Heart left ventricle (tissue), 16 donors: ENCODE data around the gene LYSMD1. TPM values are rescaled to one million over a fixed set of nuclear protein-coding genes. Genes with fewer than 3 reads are reported as not detected.

Source experiments
- ATAC-seq, 4 donors: fragments of 200-7000 bp; cut with Tn5 transposase; one replicate each; pipeline ENCODE4 v1.9.1; 2020 to 2022; ENCODE audit warnings: moderate library complexity in 4 of 4, mild to moderate bottlenecking in 3 of 4, moderate number of reproducible peaks in 1 of 4
- DNase-seq, 5 donors: peaks; one replicate each; pipeline ENCODE4 v3.0.0-alpha.2; 2020
- H3K27ac ChIP-seq, 12 donors: fragments of 200-600 bp; sonication (generic) in 4 of 12; one replicate each; pipeline versions ENCODE4 v1.5.0 to v1.8.0; 2016 to 2022; ENCODE audit warnings: mild to moderate bottlenecking in 2 of 12
- H3K27me3 ChIP-seq, 9 donors: fragments of 200-600 bp; sonication (generic) in 2 of 9; one replicate each; pipeline versions ENCODE4 v1.5.1 to v1.8.0; 2016 to 2022; ENCODE audit warnings: mild to moderate bottlenecking in 3 of 9
- H3K36me3 ChIP-seq, 9 donors: fragments of 200-600 bp; sonication (generic) in 2 of 9; one replicate each; pipeline versions ENCODE4 v1.5.0 to v1.8.0; 2018 to 2022; ENCODE audit warnings: mild to moderate bottlenecking in 2 of 9
- H3K4me1 ChIP-seq, 12 donors: fragments of 200-600 bp; sonication (generic) in 4 of 12; one replicate each; pipeline versions ENCODE4 v1.5.0 to v1.8.0; 2016 to 2022; ENCODE audit warnings: mild to moderate bottlenecking in 3 of 12
- H3K4me3 ChIP-seq, 12 donors: fragments of 200-600 bp; sonication (generic) in 4 of 12; one replicate each; pipeline versions ENCODE4 v1.5.0 to v1.8.0; 2017 to 2022; ENCODE audit warnings: mild to moderate bottlenecking in 9 of 12, moderate library complexity in 4 of 12
- H3K9me3 ChIP-seq, 12 donors: fragments of 200-600 bp; sonication (generic) in 4 of 12; one replicate each; pipeline versions ENCODE4 v1.5.0 to v1.8.0; 2016 to 2022; ENCODE audit warnings: mild to moderate bottlenecking in 1 of 12
- POLR2A ChIP-seq, 2 donors: fragments of 450-650 bp; IDR thresholded peaks; one replicate each; pipeline ENCODE4 v1.6.1; 2017; ENCODE audit warnings: antibody characterized with exemption in 2 of 2, mild to moderate bottlenecking in 2 of 2, moderate library complexity in 2 of 2
- WGBS, 4 donors: extraction: QIAGEN DNeasy Blood & Tissue Kit in 2 of 4; methylation state at CpG; one replicate each; pipeline versions ENCODE4 v1.1.5 to v1.1.7; 2013 to 2018; 5-methylcytosine and 5-hydroxymethylcytosine counted together
- intact Hi-C, 10 donors: fragments of 100-400 bp; cut with DNase I; formaldehyde crosslinking; loops; one replicate each; pipeline versions ENCODE4 v1.11.1 to v1.14.2; 2022
- polyA plus RNA-seq, 2 donors: library from polyadenylated mRNA; stranded (reverse); fragments of 200-250 nt; gene quantifications; one replicate each; pipeline ENCODE4 v1.2.3, GENCODE V29; 2013
- total RNA-seq, 9 donors: library from RNA; depleted of rRNA in 2 of 9; stranded (reverse); fragments of >200 nt in 2 of 9; fragmentation: NEBNext Ultra II Directional in 3 of 9; extraction: Animal tissue kit (Norgen Biotek cat#: 25700) in 3 of 9; gene quantifications; one replicate each; pipeline versions ENCODE4 v1.1.0 to v1.2.4, GENCODE V29; 2016 to 2023
- TF ChIP-seq, protein P1 (sequence below), 12 donors: fragments of 200-600 bp; sonication (generic) in 4 of 12; IDR thresholded peaks; one replicate each; pipeline versions ENCODE4 v1.5.0 to v1.8.0; 2018 to 2022; ENCODE audit warnings: antibody characterized with exemption in 12 of 12, mild to moderate bottlenecking in 5 of 12
- donor health status: ischemic (EF 13 %, LVEDD 7.1; RV severe dilation, severe dysfunction).
- donor health status: healthy with polysubstance abuse.
- donor health status: DM: no; HTN: yes; CAD: no.
- donor health status: DM: no; HTN: no; CAD: no.
- donor health status: ischemic (EF 25% LVEDD 6.9; RV normal size, moderate dysfunction).
- donor health status: ischemic (EF 25% LVEDD 5.7; RV mildly dilated, moderate dysfunction).
- donor health status: healthy.
- donor health status: DM: yes; HTN: yes; CAD: no.
- donor health status: ischemic (EF 35%, LVEDD 5.7; RV mildly dilated, moderate dysfunction).
- donor health status: nonischemic (EF 11% LVEDD 7.7; RV severe dilation, severe dysfunction).
- donor health status: DM: yes; HTN: yes; CAD: no.
- donor health status: PGD.
- donor health status: ischemic (EF 29% LVEDD 5.4; RV normal size, mild dysfunction).
- donor health status: nonischemic (EF 23%, LVEDD 6.1; RV moderate dilation, normal function).

LYSMD1 gene
- total and polyA plus RNA-seq, 11 donors: 6.8 to 26.8 (median 13.0) TPM

DNA sequence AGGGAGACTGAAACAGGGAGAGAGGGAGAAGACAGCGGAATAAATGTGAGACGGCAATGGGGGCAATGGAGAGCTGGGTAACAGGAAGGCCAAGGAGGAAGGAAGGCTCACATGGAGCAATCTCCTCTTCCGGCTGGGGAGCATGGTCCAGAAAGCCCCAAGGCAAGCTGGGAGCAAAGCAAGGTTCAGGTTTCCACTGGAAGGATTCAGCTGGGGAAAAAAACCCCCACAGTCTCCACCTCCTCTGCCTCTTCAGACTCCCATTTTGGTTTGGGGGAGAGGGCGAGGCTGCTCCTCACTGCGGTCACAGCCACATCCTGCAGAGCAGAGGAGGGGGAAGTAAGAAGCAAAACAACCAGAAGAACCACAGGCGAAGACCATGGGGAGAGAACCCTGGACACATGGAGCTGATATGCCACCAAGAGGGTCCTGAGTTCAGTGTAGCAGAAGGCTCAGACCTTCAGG lies 8.6 kb downstream of the LYSMD1 start:
- Histone ChIP-seq H3K27ac (peak overlapping the region in 4 of 12 donors; percentile 34 to 94 (median 48)), H3K4me3 (peak overlapping the region in 9 of 12 donors; percentile 0 to 71 (median 39)), H3K27me3 (no peaks in the 10 kb centered on the region), H3K36me3 (peaks cover 0 to 57% (median 47%) of the 10 kb centered on the region in 9 donors), H3K4me1 (peaks cover 0 to 43% (median 6%) of the 10 kb centered on the region in 12 donors), H3K9me3 (no peaks in the 10 kb centered on the region)
- intact Hi-C loops: loop anchor here in 8 of 10 donors (2.0 to 10.0 kb wide), 8 partner anchors 35 to 932 kb away; no protein-coding TSS in a partner anchor
- DNase-seq (no peak), ATAC-seq (peak in 3 of 4 donors; percentile 26 to 48 (median 36))
- 76 to 87% (median 82%) methylated on average over 6 of the region's 6 CpGs for WGBS, 4 donors
- TF ChIP-seq POLR2A (IDR thresholded peaks at IDR 0.05): no peak
- TF ChIP-seq, protein P1, sequence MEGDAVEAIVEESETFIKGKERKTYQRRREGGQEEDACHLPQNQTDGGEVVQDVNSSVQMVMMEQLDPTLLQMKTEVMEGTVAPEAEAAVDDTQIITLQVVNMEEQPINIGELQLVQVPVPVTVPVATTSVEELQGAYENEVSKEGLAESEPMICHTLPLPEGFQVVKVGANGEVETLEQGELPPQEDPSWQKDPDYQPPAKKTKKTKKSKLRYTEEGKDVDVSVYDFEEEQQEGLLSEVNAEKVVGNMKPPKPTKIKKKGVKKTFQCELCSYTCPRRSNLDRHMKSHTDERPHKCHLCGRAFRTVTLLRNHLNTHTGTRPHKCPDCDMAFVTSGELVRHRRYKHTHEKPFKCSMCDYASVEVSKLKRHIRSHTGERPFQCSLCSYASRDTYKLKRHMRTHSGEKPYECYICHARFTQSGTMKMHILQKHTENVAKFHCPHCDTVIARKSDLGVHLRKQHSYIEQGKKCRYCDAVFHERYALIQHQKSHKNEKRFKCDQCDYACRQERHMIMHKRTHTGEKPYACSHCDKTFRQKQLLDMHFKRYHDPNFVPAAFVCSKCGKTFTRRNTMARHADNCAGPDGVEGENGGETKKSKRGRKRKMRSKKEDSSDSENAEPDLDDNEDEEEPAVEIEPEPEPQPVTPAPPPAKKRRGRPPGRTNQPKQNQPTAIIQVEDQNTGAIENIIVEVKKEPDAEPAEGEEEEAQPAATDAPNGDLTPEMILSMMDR (IDR thresholded peaks at IDR 0.05): no peak

DNA sequence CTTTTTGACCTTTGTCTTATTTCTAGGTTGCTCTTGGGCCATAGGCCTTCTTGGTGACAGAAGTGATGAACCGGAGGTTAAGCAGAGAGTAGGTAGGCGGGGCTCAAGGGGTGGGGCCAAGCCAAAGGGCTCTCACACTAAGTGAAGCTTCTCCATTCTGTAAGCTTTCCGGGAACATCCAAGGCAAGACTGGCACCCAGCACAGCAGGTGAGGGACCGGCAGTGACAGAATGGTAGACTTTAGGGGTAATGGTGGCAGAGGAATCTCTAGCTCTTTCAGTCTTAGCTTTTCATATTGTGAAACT lies 9.2 kb downstream of the LYSMD1 start, which contains the start of gene TNFAIP8L2:
Gene TNFAIP8L2 (plus strand): TSS at position 135 of the 305 bp plus-strand sequence. CDS start 2,049 bp downstream, outside the sequence.
- H3K27ac ChIP-seq: peak within 1 kb of the TSS in 5 of 12 donors; percentile 26 to 94 (median 39)
- no peak for TF ChIP-seq POLR2A (IDR thresholded peaks at IDR 0.05)
- TF ChIP-seq, protein P1 (IDR thresholded peaks at IDR 0.05): no peak
- peaks cover 0 to 51% (median 41%) of the 10 kb centered on the region in 9 donors for H3K36me3 ChIP-seq
- H3K27me3 ChIP-seq: no peaks in the 10 kb centered on the region
- DNase-seq: peak in 4 of 5 donors; percentile 52 to 61 (median 58)
- WGBS, 4 donors: 70 to 77% (median 72%) methylated on average over 4 of the region's 4 CpGs
- H3K4me1 ChIP-seq: peaks cover 0 to 40% (median 6%) of the 10 kb centered on the region in 12 donors
- intact Hi-C loops: loop anchor here in 9 of 10 donors (1.0 to 10.0 kb wide), 9 partner anchors 34 to 932 kb away; no protein-coding TSS in a partner anchor
- H3K4me3 ChIP-seq: peak within 1 kb of the TSS in 9 of 12 donors; percentile 0 to 71 (median 39)
- H3K9me3 ChIP-seq: no peaks in the 10 kb centered on the region
- ATAC-seq: peak; percentile 45 to 76 (median 60)

DNA sequence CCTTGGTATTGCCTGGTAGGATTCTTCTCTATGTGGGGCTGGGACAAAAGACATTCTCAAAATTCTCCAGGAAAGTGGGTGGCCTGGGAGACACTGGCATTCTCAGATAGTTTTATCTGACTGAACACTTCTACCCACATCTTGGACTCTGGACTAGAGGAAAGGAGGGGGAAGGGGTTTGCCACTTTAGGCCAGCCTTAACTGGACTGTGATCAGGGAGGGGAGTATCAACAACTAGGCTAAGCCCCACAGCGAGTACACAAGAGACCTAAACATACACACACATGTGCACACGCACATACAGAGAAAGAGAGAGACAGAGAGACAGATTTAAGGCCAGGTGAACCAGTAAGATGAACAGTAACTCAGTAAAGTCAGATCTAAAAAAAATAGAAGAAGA lies 18.0 kb downstream of the LYSMD1 start:
- Histone ChIP-seq H3K27ac (peak overlapping the region in 9 of 12 donors; percentile 81 to 92 (median 89)), H3K9me3 (no peaks in the 10 kb centered on the region), H3K4me1 (peaks cover 11 to 42% (median 33%) of the 10 kb centered on the region in 12 donors), H3K4me3 (peak overlapping the region in 2 of 12 donors; percentile 83 to 97), H3K36me3 (peaks cover 0 to under 1% (median 0%) of the 10 kb centered on the region in 9 donors), H3K27me3 (peaks cover 0 to 5% (median 0%) of the 10 kb centered on the region in 9 donors)
- DNase-seq: no peak
- TF ChIP-seq, protein P1 (IDR thresholded peaks at IDR 0.05): no peak
- no peak for TF ChIP-seq POLR2A (IDR thresholded peaks at IDR 0.05)
- intact Hi-C loops: loop anchor here in 2 of 10 donors (2.0 to 10.0 kb wide), 3 partner anchors 17 to 140 kb away; partner anchors contain the start of genes LYSMD1 (in 1 of the 2), MINDY1 (in 1 of the 2) and PRUNE1 (in 1 of the 2)
- ATAC-seq: no peak
- WGBS, 4 donors: 90 to 98% (median 93%) methylated on average over 2 of the region's 2 CpGs

DNA sequence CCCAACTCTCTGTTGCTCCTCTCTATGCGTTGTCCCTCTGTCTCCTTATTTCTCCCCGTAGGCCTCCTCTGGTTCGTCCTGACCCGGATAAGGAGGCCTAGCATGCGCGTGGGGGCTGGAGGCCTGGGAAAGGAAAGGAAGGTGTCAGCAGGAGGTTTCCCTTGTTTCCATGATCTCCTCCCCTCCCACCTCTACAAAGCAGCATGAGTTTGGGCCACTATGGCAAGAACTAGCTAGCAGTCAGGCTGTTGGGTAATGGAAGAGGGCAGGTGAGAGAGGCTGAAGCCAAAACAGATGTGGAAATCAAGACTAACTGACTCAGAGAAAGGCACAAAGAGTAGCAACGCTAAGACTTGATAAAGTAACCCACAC lies 18.6 kb downstream of the LYSMD1 start:
- intact Hi-C loops: loop anchor here in 2 of 10 donors (2.0 to 10.0 kb wide), 3 partner anchors 18 to 140 kb away; partner anchors contain the start of genes LYSMD1 (in 1 of the 2), MINDY1 (in 1 of the 2) and PRUNE1 (in 1 of the 2)
- Histone ChIP-seq H3K4me3 (peak overlapping the region; percentile 66 to 97 (median 84)), H3K9me3 (no peaks in the 10 kb centered on the region), H3K27ac (peak overlapping the region; percentile 0 to 92 (median 87)), H3K4me1 (peaks cover 13 to 47% (median 37%) of the 10 kb centered on the region in 12 donors), H3K36me3 (peaks cover 0 to 6% (median 0%) of the 10 kb centered on the region in 9 donors), H3K27me3 (peaks cover 0 to 5% (median 0%) of the 10 kb centered on the region in 9 donors)
- ATAC-seq (peak in 1 of 4 donors; percentile 0), DNase-seq (no peak)
- 2 to 12% (median 9%) methylated on average over 7 of the region's 7 CpGs for WGBS, 4 donors
- TF ChIP-seq POLR2A (IDR thresholded peaks at IDR 0.05): no peak
- TF ChIP-seq, protein P1 (IDR thresholded peaks at IDR 0.05): no peak
